HFF-Myc (cell line): ENCODE data around the gene LTV1.

Experiments used
- DNase-seq: peaks from one replicate; pipeline ENCODE4 v3.0.0-alpha.2; 2011; ENCODE audit warnings: low read depth; ENCODE audit errors: extremely low read depth
- H3K4me3 ChIP-seq: replicated peaks from 2 replicates; pipeline ENCODE4 v1.5.1; 2011; ENCODE audit warnings: low read depth, mild to moderate bottlenecking, control low read depth, low read length
- TF ChIP-seq, protein P1 (sequence below): IDR thresholded peaks from 2 replicates; pipeline ENCODE4 v1.5.1; 2012; ENCODE audit warnings: mild to moderate bottlenecking, low read depth, low read length, control low read depth; ENCODE audit errors: missing control alignments

LTV1 gene

DNA sequence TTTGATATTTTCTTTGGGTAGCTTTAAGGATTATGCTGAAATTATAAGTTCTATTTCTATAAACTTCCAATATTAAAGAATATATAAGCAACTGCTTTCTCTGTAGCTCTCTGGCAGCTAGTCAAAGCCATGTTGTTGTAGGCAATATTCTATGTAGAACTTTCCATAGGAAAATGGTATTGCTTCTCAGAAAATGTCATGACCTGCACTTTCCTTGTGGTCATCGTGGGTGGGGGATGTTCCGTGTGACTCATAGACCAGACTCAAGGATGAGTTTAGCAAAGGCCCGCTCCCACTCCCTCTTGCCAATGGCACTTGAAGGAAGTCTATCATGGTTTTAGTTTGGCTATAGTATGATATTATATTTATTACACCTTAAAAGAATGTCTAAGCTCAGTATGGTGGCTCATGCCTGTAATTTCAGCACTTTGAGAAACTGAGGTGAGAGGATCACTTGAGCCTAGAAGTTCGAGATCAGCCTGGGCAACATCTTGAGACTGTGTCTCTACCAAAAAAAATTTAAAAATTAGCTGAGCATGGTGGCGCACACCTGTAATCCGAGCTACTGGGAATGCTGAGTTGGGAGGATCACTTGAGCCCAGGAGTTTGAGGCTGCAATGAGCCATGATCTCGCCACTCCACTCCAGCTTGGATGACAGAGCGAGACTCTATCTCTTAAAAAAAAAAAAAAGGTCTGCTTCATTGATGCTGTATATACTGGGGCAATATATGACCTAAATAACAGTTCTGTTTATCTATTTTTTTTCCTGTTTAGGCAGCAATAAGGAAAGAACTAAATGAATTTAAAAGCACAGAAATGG, 36.6 kb upstream of the LTV1 start:
- peak; percentile 24 for DNase-seq
- no peak overlapping the region for H3K4me3 ChIP-seq
- TF ChIP-seq, protein P1, sequence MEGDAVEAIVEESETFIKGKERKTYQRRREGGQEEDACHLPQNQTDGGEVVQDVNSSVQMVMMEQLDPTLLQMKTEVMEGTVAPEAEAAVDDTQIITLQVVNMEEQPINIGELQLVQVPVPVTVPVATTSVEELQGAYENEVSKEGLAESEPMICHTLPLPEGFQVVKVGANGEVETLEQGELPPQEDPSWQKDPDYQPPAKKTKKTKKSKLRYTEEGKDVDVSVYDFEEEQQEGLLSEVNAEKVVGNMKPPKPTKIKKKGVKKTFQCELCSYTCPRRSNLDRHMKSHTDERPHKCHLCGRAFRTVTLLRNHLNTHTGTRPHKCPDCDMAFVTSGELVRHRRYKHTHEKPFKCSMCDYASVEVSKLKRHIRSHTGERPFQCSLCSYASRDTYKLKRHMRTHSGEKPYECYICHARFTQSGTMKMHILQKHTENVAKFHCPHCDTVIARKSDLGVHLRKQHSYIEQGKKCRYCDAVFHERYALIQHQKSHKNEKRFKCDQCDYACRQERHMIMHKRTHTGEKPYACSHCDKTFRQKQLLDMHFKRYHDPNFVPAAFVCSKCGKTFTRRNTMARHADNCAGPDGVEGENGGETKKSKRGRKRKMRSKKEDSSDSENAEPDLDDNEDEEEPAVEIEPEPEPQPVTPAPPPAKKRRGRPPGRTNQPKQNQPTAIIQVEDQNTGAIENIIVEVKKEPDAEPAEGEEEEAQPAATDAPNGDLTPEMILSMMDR, result no peak

DNA sequence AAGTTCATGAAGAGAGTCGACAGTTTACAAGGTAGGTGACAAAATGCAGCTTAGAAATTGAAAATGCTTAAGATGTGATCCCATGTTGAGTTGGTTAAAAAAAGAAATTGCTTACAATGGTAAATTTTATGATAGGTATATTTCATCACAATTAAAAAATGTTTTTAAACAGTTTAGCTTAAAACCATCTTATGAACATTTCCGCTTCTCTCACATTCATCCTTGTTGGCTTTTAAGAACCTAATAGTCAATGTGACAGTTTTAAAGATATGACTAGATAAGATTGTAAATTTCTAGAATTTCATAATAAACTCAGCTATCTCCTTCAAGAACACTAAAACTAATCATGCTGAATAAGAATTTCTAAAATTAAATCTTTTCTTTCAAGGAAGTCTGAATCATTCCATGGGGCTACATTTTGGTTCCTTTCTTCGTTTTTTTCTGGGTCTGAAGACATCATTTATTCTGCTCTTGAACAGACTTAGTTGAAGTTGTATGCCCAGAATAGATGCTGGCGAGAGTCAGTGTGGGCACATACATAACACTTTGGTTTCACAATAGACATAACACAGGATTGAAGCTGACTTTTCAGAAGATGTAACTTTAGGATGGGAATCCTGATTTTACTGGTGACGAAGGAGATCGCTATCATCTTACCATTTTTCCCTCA, 35.9 kb upstream of the LTV1 start:
- no peak overlapping the region for H3K4me3 ChIP-seq
- no peak for DNase-seq
- TF ChIP-seq, protein P1, result no peak

DNA sequence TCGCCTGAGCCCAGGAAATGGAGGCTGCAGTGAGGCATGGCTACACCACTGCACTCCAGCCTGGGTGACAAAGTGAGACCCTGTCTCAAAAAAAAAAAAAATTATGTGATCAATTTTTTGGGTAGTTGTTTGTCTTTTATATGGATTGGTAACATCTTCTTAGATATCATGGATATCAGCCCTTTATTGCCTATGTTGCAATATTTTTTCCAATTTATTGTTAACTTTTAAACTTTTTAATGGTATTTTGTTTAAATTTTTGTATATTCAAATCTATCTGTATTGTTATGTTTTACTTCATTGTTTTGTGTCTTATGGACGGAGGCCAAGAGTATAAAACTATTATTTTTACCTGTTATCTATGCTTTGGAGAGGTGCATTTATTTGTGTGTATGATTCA, 32.4 kb upstream of the LTV1 start:
- TF ChIP-seq, protein P1, result no peak
- no peak for DNase-seq
- no peak overlapping the region for H3K4me3 ChIP-seq

DNA sequence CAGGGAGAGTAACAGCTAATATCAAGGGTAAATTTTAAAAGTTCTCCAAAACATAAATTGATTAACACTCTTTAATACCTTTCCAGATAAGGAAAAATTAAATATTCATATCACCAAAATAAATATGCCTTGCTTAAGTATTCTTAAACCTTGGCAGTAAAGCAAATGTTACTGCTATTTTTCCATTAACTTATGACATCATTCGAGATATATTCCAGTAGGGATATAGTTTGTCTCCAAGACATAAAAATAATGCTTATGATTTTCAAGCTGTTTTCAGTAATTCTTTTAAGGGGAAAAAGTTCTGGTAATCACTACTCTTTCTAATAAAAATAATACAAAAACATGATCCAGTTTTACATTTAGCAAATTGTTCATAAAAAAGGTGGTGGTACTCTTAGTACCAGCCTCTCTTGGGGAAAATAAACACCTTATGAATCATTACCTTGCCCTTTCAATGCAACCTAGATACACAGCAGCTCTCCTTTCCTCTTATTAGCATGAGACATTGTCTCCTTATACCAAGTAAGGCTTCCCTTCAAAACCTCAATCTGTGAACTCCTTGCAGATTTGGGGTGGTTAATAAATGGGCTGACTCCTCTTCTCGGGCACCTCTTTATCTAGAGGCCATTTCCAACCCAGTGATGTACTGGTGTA, 31.5 kb upstream of the LTV1 start:
- TF ChIP-seq, protein P1, result no peak
- H3K4me3 ChIP-seq, result no peak overlapping the region
- no peak for DNase-seq

DNA sequence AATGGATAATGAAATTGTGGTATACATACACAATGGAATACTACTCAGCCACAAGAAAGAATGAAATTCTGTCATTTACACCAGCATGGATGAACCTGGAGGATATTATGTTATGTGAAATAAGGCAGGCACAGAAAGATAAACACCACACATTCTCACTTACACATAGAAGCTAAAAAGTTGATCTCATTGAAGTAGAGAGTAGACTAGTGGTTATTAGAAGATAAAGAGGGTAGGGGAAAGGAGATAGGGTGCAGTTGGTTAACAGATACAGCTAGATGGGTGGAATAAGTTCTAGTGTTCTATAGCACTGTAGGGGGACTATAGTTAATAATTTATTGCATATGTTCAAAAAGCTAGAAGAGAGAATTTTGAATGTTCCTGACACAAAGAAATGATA, 25.5 kb upstream of the LTV1 start:
- no peak overlapping the region for H3K4me3 ChIP-seq
- TF ChIP-seq, protein P1, result no peak
- no peak for DNase-seq

DNA sequence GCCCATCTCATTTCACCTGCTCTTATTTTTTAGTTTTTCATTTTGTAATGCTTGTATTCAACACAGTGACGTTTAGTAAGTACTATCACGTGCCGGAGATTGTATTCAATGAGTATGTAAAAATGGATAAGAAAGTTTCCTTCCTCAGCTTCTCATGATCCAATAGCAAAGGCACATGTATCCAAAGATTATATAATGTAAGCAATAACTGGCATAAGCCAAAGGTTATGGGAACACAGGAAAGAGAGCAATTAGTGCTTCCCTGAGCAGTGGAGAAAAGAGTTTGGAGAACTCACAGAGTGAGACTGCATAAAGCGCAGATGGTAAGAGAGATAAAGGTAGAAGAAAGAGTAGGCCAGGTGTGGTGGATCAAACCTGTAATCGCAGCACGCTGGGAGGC, 21.8 kb upstream of the LTV1 start:
- TF ChIP-seq, protein P1, result no peak
- DNase-seq, result no peak
- H3K4me3 ChIP-seq, result no peak overlapping the region
